Erythroblast (primary cell): ENCODE measurements around the gene LRRC56.

ENCODE experiments used
- DNase-seq, 2 experiments: peaks; one replicate each; lab custom pipeline; 2025; lab: John Stamatoyannopoulos, UW
- GATA1 ChIP-seq: IDR thresholded peaks from 2 replicates; pipeline ENCODE4 v1.6.1; 2011; ENCODE audit warnings: low read depth, mild to moderate bottlenecking, control low read depth, low read length, moderate library complexity
- POLR2A ChIP-seq: IDR thresholded peaks from 2 replicates; pipeline ENCODE4 v1.6.1; 2011; ENCODE audit warnings: mild to moderate bottlenecking, low read length

LRRC56 gene, protein sequence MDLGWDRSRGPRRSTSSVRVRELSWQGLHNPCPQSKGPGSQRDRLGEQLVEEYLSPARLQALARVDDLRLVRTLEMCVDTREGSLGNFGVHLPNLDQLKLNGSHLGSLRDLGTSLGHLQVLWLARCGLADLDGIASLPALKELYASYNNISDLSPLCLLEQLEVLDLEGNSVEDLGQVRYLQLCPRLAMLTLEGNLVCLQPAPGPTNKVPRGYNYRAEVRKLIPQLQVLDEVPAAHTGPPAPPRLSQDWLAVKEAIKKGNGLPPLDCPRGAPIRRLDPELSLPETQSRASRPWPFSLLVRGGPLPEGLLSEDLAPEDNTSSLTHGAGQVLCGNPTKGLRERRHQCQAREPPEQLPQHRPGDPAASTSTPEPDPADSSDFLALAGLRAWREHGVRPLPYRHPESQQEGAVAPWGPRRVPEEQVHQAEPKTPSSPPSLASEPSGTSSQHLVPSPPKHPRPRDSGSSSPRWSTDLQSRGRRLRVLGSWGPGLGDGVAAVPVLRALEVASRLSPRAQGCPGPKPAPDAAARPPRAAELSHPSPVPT

DNA sequence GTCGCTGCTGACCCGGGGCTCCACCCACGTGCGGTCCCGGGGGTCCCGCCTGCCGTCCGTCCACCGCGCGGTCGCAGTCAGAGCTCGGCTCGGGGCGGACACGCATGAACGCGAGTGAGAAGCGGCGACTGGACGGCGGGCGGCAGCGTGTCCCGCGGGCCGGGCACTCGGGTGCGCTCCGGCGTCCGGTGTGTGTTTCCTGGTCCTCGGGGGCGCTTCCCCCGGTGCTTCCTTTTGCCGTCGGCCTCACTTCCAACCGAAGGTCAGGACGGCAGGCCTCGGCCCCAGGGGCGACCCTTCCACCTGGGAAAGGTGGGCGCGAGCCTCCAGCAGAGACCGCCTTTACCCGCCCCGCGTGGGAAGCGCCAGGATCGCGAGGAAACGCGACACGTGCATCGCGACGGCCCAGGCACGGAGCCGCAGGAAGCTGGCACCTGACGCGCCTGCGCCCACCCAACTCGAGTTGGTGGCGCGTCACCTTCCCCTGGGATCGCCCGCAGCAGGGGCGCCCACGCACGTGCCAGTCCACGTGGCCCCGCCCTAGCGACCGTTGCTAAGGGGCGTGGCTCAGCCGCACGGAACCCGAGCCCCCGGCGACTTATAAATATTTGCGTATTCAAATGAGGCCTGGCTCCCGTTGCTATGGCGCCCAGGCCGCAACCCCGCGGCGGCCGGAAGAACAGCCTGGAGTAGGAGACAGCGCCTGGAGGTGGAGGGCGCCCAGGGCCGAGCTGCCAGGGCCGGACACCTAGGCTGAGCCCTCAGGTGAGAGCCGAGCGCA, at the start of gene LRRC56:
Gene LRRC56, plus strand, starts transcription at position 687 of the 781 bp plus-strand sequence. CDS start 3,158 bp downstream, outside the sequence.
- TF ChIP-seq GATA1 (no peak), POLR2A (peak; percentile 8)
- DNase-seq, result peak; percentile 86 to 87

DNA sequence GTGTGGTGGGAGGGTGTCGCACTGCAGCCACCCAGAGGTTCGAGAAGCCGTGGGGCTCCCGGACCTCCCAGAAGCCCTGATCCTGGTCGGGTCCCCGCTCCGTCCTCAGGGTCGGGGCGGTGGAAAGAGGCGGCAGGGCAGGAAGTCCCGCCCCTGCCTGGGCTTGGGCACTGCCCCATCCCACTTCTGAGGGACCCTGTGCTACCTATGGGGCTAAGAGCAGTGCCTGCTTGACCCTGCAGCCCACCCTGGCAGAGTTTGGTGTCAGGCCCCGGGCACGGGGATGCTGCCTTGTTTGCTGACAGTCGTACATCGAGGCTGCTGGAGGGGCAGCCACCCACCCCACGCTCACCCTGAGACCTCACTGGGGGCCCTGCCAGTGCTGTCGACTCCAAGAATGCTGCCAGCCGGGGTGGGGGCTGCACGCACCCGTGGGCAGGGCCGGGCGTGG, 49.7 kb upstream of the LRRC56 start:
- DNase-seq, result no peak

DNA sequence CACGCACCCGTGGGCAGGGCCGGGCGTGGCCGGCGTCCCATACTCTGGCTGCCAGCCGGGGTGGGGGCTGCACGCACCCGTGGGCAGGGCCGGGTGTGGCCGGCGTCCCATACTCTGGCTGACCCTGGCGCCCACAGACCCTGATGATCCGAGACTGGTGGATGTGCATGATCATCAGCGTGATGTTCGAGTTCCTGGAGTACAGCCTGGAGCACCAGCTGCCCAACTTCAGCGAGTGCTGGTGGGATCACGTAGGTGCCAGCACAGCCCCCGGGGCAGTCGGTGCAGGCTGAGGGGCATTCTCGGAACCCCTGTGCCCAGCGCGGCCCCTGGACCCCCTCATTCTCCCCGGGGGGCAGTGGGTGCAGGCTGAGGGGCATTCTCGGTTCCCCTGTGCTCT, 49.3 kb upstream of the LRRC56 start:
- TF ChIP-seq POLR2A (no peak), GATA1 (no peak)
- DNase-seq, result no peak

More for the DNA sequence above, 49.7 kb upstream of the LRRC56 start:
- TF ChIP-seq GATA1 (no peak), POLR2A (no peak)

DNA sequence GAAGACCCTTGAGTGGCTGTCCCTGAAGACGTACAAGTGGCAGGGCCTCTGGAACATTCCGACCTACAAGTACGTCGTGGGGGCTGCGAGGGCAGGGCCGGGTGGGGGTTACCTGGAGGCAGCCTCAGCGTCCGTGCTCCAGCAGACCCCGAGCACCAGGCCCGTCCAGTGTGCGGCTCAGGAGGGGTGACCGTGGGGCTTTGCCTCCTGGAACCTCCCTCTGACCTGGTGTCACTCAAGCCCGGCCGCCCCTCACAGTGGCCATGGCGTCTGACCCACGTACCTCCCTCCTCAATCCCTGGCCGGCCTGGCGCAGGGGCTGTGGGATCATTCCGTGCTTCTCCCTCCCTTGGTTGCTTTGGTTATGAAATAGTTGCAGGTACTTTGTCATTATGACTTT, 48.7 kb upstream of the LRRC56 start:
- TF ChIP-seq GATA1, result no peak
- TF ChIP-seq POLR2A, result no peak

DNA sequence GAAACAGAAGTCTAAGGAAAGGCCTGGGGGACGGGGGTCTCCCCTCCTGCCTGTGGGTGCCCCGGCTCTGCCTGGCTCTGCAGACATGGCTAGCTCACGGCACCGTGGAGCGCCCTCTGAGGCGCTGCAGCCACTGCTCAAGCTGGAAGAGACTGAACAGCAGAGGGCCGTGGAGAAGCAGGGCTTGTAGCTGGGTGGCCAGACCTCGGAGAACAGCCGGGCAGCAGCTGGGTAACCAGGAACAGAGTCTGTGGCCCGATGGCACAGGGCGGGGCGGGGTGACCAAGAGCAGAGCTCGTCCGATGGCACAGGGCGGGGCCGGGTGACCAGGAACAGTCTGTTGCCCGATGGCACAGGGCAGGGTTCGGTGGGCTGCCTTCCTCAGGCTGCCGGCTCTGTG, 48.3 kb upstream of the LRRC56 start:
- TF ChIP-seq GATA1, result no peak
- no peak for DNase-seq

More for the DNA sequence above, 48.7 kb upstream of the LRRC56 start:
- DNase-seq, result no peak

DNA sequence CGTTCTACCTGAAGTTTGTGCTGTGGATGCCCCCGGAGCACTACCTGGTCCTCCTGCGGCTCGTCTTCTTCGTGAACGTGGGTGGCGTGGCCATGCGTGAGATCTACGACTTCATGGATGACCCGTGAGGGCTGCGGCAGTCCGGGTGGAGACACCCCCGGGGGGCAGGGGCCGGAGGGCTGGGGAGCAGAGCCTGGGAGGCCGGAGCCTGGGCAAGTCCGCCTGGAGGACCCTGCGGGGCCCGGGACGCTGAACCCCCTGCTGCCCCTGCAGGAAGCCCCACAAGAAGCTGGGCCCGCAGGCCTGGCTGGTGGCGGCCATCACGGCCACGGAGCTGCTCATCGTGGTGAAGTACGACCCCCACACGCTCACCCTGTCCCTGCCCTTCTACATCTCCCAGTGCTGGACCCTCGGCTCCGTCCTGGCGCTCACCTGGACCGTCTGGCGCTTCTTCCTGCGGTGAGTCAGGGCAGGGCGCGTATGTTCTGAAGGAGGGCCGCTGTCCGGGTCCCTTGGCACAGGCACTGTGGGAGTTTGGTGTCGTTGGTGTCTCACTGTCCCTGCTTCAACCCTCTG, 47.6 kb upstream of the LRRC56 start:
- TF ChIP-seq GATA1 (no peak), POLR2A (no peak)
- no peak for DNase-seq

DNA sequence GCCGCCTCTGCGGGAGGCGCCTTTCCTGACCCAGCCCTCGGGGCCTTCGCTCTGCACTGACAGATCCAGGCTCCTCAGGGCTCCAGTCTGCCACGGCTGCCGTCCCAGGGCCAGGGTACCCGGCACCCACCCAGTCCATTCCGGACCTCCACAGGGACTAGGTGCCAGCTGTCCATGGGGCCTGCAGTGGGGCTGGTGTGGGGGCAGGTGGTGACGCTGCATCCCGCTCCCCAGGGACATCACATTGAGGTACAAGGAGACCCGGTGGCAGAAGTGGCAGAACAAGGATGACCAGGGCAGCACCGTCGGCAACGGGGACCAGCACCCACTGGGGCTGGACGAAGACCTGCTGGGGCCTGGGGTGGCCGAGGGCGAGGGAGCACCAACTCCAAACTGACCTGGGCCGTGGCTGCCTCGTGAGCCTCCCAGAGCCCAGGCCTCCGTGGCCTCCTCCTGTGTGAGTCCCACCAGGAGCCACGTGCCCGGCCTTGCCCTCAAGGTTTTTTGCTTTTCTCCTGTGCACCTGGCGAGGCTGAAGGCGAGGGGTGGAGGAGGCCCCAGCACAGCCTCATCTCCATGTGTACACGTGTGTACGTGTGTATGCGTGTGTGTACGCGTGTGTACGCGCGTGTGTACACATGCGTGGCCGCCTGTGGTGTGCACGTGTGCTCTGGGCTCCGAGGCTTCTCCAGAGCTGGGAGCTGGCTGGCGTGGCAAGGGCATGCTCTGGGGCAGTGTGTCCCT, 47.0 kb upstream of the LRRC56 start:
- DNase-seq, result no peak

DNA sequence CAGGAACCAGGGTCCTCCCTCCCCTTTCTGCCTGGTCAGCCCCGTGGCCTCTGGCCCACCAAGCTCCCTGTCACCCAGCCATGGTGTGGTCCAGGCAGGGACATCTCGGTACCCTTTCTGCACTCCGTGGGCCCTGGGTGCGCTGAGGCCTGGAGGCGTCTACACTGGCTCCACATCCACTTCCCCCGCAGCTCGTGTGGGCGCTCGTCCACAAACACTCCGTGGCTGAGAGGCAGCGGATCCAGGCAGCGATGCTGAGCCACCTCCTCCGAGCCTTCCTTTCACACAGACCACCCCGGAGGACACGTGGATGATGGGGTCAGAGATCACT, 46.4 kb upstream of the LRRC56 start:
- DNase-seq, result no peak
- TF ChIP-seq GATA1 (no peak), POLR2A (no peak)

More for the DNA sequence above, 47.0 kb upstream of the LRRC56 start:
- TF ChIP-seq GATA1 (no peak), POLR2A (no peak)

DNA sequence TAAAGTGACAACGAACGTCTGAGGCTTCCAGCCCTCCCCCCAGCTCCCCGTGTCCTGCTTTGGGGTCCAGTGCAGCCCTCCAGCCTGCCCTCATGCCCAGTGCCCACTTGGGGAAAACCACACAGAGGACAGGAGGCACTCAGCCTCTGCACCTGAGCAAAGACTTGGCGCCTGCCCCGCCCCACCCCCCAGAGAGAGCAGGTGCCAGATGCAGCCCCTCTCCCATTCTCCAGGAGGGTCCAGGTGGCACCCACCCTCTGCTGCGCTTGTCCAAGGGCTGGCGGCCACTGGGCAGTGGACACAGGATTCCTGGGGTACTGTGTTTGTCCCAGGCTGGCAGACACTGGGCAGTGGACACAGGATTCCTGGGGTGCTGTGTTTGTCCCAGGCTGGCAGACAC, 46.0 kb upstream of the LRRC56 start:
- TF ChIP-seq POLR2A (no peak), GATA1 (no peak)
- DNase-seq, result no peak

DNA sequence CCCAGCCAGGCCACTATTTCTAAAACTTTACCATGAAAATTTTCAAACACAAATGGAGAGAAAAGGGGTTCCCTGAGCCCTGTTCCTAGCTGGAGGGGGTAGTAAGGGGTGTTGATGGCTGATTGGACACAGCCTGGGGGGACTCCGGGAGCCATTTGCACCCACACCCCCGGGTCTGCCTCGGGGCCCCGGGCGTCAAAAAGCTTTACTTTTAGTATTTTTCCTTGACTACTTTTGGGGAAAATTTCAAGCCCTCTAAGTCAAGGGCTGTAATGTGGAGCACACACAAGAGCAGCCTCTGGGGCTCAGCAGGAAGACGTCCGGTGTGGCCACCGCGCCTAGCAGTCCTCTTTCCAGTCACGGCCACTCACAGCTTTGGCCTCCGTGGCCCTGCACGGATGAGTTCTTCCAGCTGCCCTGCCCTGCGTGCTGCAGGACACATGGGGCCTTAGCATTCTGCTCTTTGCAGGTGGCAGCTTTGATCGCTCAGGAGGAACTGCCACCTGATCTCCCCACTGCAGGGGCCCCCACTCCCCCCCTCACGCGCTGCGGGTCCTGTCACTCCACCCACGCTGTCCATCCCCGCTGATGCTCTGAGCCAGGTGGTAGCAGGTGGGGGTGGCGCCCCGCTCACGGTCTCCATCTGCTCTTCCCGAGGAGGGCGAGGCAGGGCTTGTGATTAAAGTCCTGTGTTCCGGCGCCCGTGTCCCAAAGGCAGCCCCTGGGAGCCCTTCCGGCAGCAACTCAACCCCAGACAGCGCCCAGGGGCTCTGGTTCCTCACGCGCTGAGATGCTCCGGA, 44.7 kb upstream of the LRRC56 start:
- no peak for TF ChIP-seq GATA1
- TF ChIP-seq POLR2A, result no peak
- DNase-seq, result no peak

DNA sequence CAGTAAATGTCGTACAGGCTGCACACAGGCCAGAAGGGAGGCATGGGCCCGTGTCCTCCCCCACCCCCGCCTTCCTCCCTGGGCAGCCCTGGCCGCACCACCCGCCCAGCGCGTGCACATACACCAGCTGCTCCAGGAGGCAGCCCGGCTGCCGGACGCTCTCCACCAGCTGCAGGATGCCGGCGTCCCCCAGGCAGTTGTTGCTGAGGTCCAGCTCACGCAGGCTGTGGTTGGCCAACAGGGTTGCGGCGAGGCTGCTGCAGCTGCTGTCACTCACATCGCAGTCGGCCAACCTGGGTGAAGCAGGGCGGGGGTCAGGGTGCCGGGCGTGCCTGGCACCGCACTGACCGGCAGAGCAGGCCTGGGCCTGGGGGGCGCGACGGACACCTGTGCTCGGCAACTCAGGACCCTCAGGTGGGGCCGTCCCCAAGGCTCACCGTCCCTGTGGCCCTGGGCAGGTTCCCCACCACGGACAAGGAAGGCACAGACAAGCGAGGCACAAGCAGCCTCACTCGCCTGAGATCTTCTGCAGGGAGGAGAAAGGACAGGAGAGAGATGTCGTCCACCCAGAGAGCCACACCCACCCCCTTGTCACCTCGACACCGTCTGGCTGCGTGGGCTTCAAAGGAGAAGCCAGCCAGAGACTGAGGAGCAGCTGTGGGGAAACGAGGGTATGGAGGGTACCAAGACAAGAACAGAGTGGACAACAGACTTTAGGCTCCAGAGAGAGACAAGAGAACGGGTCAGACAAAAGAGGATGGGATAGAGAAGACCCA, 42.4 kb upstream of the LRRC56 start:
- no peak for TF ChIP-seq POLR2A
- no peak for TF ChIP-seq GATA1
- DNase-seq, result no peak

DNA sequence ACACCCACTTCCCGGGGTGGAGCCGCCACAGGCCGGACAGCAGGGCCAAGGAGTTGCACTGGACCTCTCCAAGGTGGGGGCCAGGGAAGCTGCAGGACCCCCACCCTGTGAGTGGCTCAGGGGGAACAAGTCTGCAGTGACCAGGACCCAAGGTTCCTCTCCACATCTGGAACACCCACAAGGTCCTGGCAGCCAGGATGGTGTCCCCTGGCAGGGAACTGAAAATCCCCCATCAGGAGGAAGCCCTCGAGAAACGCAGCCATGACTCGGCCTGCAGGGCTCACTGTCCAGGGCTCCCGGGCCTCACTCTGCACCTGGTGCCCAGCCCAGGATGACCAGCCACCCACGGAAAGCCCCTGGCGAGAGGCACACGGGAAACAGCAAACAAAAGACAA, 41.8 kb upstream of the LRRC56 start:
- no peak for DNase-seq
- no peak for TF ChIP-seq POLR2A
- no peak for TF ChIP-seq GATA1
